ENCODE results near the gene IKZF2. TPM values are rescaled to one million over a fixed set of nuclear protein-coding genes. Genes with fewer than 3 reads are reported as not detected.
A peak's percentile ranks its signal among the peaks of the same experiment; 100 is the strongest.

Gene IKZF2
- total and polyA plus RNA-seq, 4 donors, result 1.3 to 51.4 (median 7.3) TPM

- ATAC-seq (ENCODE audit: insufficient read depth, low FRiP score), result peak; percentile 79
- H3K4me1 ChIP-seq (ENCODE audit: control insufficient read depth in 5 of 5, insufficient read depth in 5 of 5, low read length in 5 of 5), result peaks cover 1 to 26% (median 6%) of the 10 kb centered on the region in 5 donors
- no peaks in the 10 kb centered on the region for H3K27me3 ChIP-seq (ENCODE audit: control insufficient read depth in 3 of 3, insufficient read depth in 3 of 3, low read length in 2 of 3)
- H3K9ac ChIP-seq (ENCODE audit: insufficient read depth in 1 of 2, low read length in 2 of 2), result no peak overlapping the region
- no peak for TF ChIP-seq CTCF (IDR thresholded peaks at IDR 0.05; ENCODE audit: control extremely low read depth, extremely low read depth)
- no peaks in the 10 kb centered on the region for H3K36me3 ChIP-seq (ENCODE audit: control insufficient read depth in 4 of 4, insufficient read depth in 4 of 4, low read length in 4 of 4)
- peak in 2 of 3 donors; percentile 35 to 80 for DNase-seq
- H3K27ac ChIP-seq (ENCODE audit: low read depth in 1 of 2, low read length in 1 of 2), result no peak overlapping the region
- no peaks in the 10 kb centered on the region for H3K9me3 ChIP-seq (ENCODE audit: control insufficient read depth in 4 of 4, insufficient read depth in 3 of 4, low read length in 3 of 4)
- WGBS, 2 donors, result 36 to 50% methylated on average over 5 of the region's 5 CpGs
- no peak overlapping the region for H3K4me3 ChIP-seq
These were observed 32.2 kb downstream of the IKZF2 start for GRCh38 chr2:213119061-213119809.

- ATAC-seq (ENCODE audit: insufficient read depth, low FRiP score), result no peak
- H3K27me3 ChIP-seq (ENCODE audit: control insufficient read depth in 3 of 3, insufficient read depth in 3 of 3, low read length in 2 of 3), result no peaks in the 10 kb centered on the region
- 77 to 89% methylated on average over 2 of the region's 2 CpGs for WGBS, 2 donors
- no peaks in the 10 kb centered on the region for H3K4me1 ChIP-seq (ENCODE audit: control insufficient read depth in 5 of 5, insufficient read depth in 5 of 5, low read length in 5 of 5)
- no peak overlapping the region for H3K4me3 ChIP-seq
- TF ChIP-seq CTCF (IDR thresholded peaks at IDR 0.05; ENCODE audit: control extremely low read depth, extremely low read depth), result no peak
- H3K27ac ChIP-seq (ENCODE audit: low read depth in 1 of 2, low read length in 1 of 2), result no peak overlapping the region
- H3K9me3 ChIP-seq (ENCODE audit: control insufficient read depth in 4 of 4, insufficient read depth in 3 of 4, low read length in 3 of 4), result no peaks in the 10 kb centered on the region
- H3K9ac ChIP-seq (ENCODE audit: insufficient read depth in 1 of 2, low read length in 2 of 2), result no peak overlapping the region
- no peaks in the 10 kb centered on the region for H3K36me3 ChIP-seq (ENCODE audit: control insufficient read depth in 4 of 4, insufficient read depth in 4 of 4, low read length in 4 of 4)
- DNase-seq, result no peak
These were observed 43.1 kb downstream of the IKZF2 start for GRCh38 chr2:213108308-213108707.

DNA sequence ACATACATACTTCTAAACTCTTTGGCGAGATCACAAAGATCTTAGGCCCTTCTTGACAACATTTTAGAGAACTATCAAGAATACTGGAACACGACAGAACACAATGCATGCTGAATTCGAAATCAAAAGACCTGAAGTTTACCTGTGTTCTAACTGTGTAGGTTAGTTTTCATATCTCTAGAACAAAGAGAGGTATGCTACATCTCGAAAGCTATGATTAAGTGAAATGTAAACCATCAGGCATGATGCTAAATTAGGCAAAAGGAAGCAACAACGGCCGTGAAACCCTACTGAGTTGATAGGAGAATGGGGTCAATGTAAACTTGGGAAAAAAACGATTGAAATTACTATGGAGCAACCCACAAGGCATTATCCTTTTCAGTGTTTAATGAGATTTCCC, 43.7 kb downstream of the IKZF2 start:
- Histone ChIP-seq H3K4me1 (ENCODE audit: control insufficient read depth in 5 of 5, insufficient read depth in 5 of 5, low read length in 5 of 5) (no peaks in the 10 kb centered on the region), H3K9ac (ENCODE audit: insufficient read depth in 1 of 2, low read length in 2 of 2) (no peak overlapping the region), H3K4me3 (no peak overlapping the region), H3K27ac (ENCODE audit: low read depth in 1 of 2, low read length in 1 of 2) (no peak overlapping the region), H3K36me3 (ENCODE audit: control insufficient read depth in 4 of 4, insufficient read depth in 4 of 4, low read length in 4 of 4) (no peaks in the 10 kb centered on the region), H3K9me3 (ENCODE audit: control insufficient read depth in 4 of 4, insufficient read depth in 3 of 4, low read length in 3 of 4) (no peaks in the 10 kb centered on the region), H3K27me3 (ENCODE audit: control insufficient read depth in 3 of 3, insufficient read depth in 3 of 3, low read length in 2 of 3) (no peaks in the 10 kb centered on the region)
- DNase-seq, result no peak
- no peak for ATAC-seq (ENCODE audit: insufficient read depth, low FRiP score)
- no peak for TF ChIP-seq CTCF (IDR thresholded peaks at IDR 0.05; ENCODE audit: control extremely low read depth, extremely low read depth)
- WGBS, 2 donors, result 71 to 78% methylated on average over 7 of the region's 7 CpGs

All from lung (tissue), 12 donors.